ENCODE data around the gene BMP2. TPM values are rescaled to one million over a fixed set of nuclear protein-coding genes. Genes with fewer than 3 reads are reported as not detected.

The BMP2 gene
- polyA plus RNA-seq, 1 donor (not counting 4 experiments of a cell fraction or from before 2014, with no cell fraction given): 3.6 TPM

DNA sequence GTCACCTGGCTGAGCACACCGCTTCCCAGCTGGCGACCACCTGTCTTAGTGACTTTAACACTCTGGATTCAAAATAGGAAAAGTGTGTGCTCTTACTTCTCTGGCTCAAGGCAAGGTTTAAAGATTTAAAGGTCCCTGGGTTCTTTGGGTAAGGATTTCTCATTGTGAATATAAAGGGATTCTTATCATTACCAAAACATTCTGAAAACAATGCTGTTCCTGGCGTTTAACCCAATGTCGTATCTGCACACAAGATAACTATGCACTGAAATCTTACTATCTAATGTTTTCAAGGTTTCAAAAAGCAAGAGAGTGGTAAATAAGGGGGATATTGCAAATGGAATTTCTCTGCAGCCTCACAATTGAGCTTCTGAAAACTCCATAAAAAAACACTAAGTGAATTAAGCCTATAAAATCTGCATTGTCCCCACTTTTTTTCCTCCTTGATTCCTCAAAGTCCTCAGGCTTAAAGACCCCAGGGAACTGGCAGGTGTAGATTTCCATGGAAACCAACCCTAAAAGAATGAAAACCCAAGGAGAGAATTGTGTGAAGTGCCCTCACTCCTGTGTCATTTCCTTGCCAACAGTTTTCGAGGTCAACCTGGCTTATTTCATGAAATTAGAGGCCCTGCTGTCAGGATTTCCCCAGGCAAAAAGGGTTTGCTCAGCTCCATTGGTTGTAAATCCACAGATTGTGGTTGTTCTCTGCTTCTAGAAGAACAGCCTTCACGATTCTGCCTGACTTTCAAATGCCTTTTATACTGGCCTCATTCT is 44.0 kb downstream of the BMP2 start:
- H3K27me3 ChIP-seq (ENCODE audit: control insufficient read depth, extremely low read depth, insufficient read depth, low read length): no peaks in the 10 kb centered on the region
- dilution Hi-C loops (cut with MboI; ENCODE audit: extremely low pct_ligation_motif_present, low sequenced_read_pairs): no loop called here
- H3K9me1 ChIP-seq (ENCODE audit: control insufficient read depth, extremely low read depth, insufficient read depth, low read length): no peaks in the 10 kb centered on the region
- no peak overlapping the region for H3K9ac ChIP-seq (ENCODE audit: control insufficient read depth, extremely low read depth, insufficient read depth, low read length)
- DNase-seq (ENCODE audit: low read depth, low spot score) (no peak), FAIRE-seq (no peak)
- TF ChIP-seq EZH2 (IDR thresholded peaks at IDR 0.05; ENCODE audit: low read length): no peak
- TF ChIP-seq, protein P1, sequence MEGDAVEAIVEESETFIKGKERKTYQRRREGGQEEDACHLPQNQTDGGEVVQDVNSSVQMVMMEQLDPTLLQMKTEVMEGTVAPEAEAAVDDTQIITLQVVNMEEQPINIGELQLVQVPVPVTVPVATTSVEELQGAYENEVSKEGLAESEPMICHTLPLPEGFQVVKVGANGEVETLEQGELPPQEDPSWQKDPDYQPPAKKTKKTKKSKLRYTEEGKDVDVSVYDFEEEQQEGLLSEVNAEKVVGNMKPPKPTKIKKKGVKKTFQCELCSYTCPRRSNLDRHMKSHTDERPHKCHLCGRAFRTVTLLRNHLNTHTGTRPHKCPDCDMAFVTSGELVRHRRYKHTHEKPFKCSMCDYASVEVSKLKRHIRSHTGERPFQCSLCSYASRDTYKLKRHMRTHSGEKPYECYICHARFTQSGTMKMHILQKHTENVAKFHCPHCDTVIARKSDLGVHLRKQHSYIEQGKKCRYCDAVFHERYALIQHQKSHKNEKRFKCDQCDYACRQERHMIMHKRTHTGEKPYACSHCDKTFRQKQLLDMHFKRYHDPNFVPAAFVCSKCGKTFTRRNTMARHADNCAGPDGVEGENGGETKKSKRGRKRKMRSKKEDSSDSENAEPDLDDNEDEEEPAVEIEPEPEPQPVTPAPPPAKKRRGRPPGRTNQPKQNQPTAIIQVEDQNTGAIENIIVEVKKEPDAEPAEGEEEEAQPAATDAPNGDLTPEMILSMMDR (optimal IDR thresholded peaks at IDR 0.05 in 1 of 3, IDR thresholded peaks at IDR 0.05 in 1 of 3, conservative IDR thresholded peaks at IDR 0.05 in 1 of 3; ENCODE audit: extremely low read depth in 1 of 3, insufficient read depth in 2 of 3, low read length in 3 of 3): no peak
- H2AFZ ChIP-seq (ENCODE audit: control insufficient read depth, low read length): no peak overlapping the region
- no peaks in the 10 kb centered on the region for H3K9me3 ChIP-seq (ENCODE audit: control insufficient read depth, low read depth, low read length)
- no peak overlapping the region for H3K27ac ChIP-seq (ENCODE audit: control insufficient read depth, insufficient read depth, low read length)
- H3K4me1 ChIP-seq (ENCODE audit: control insufficient read depth, extremely low read depth, insufficient read depth, low read length): no peaks in the 10 kb centered on the region
- no peaks in the 10 kb centered on the region for H4K20me1 ChIP-seq (ENCODE audit: control insufficient read depth, extremely low read depth, insufficient read depth, low read length)
- no peaks in the 10 kb centered on the region for H3K36me3 ChIP-seq (ENCODE audit: control insufficient read depth in 2 of 2, extremely low read depth in 1 of 2, insufficient read depth in 2 of 2, low read length in 2 of 2)
- H3K79me2 ChIP-seq (ENCODE audit: control insufficient read depth, insufficient read depth, low read length): no peaks in the 10 kb centered on the region
- no peak overlapping the region for H3K4me2 ChIP-seq (ENCODE audit: control insufficient read depth, extremely low read depth, insufficient read depth, low read depth, low read length)
- no peak overlapping the region for H3K4me3 ChIP-seq (ENCODE audit: control insufficient read depth in 2 of 3, extremely low read depth in 1 of 3, insufficient read depth in 2 of 3, low read depth in 1 of 3, low read length in 3 of 3)

DNA sequence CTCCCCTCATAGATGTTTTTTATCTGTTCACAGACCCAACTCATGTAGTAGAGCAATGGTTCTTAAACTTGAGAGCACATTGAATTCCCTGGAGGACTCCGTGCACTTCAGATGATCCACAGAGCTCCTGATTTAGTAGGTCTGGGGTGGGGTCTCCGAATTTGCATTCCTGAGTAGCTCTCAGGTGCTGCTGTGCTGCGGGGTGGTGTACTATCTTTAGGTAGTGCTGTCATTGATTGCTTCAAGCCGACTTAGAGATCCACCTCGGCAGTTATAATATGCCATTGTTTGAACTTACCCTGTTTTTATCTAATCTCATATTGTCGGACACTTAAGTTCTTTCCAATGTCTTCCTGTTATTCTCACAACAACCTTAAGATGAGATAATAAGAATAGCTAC is 45.0 kb downstream of the BMP2 start:
- FAIRE-seq: no peak
- dilution Hi-C loops (cut with MboI; ENCODE audit: extremely low pct_ligation_motif_present, low sequenced_read_pairs): no loop called here

More for the DNA sequence above, 45.0 kb downstream of the BMP2 start:
- no peak for DNase-seq (ENCODE audit: low read depth, low spot score)
- H3K36me3 ChIP-seq (ENCODE audit: control insufficient read depth in 2 of 2, extremely low read depth in 1 of 2, insufficient read depth in 2 of 2, low read length in 2 of 2): no peaks in the 10 kb centered on the region
- H3K9ac ChIP-seq (ENCODE audit: control insufficient read depth, extremely low read depth, insufficient read depth, low read length): no peak overlapping the region
- no peak overlapping the region for H3K27ac ChIP-seq (ENCODE audit: control insufficient read depth, insufficient read depth, low read length)
- no peak overlapping the region for H2AFZ ChIP-seq (ENCODE audit: control insufficient read depth, low read length)
- H3K4me1 ChIP-seq (ENCODE audit: control insufficient read depth, extremely low read depth, insufficient read depth, low read length): no peaks in the 10 kb centered on the region
- H3K4me2 ChIP-seq (ENCODE audit: control insufficient read depth, extremely low read depth, insufficient read depth, low read depth, low read length): no peak overlapping the region
- H3K9me3 ChIP-seq (ENCODE audit: control insufficient read depth, low read depth, low read length): no peaks in the 10 kb centered on the region
- no peaks in the 10 kb centered on the region for H3K9me1 ChIP-seq (ENCODE audit: control insufficient read depth, extremely low read depth, insufficient read depth, low read length)
- no peaks in the 10 kb centered on the region for H3K79me2 ChIP-seq (ENCODE audit: control insufficient read depth, insufficient read depth, low read length)
- no peak overlapping the region for H3K4me3 ChIP-seq (ENCODE audit: control insufficient read depth in 2 of 3, extremely low read depth in 1 of 3, insufficient read depth in 2 of 3, low read depth in 1 of 3, low read length in 3 of 3)
- TF ChIP-seq EZH2 (IDR thresholded peaks at IDR 0.05; ENCODE audit: low read length): no peak
- no peaks in the 10 kb centered on the region for H4K20me1 ChIP-seq (ENCODE audit: control insufficient read depth, extremely low read depth, insufficient read depth, low read length)
- H3K27me3 ChIP-seq (ENCODE audit: control insufficient read depth, extremely low read depth, insufficient read depth, low read length): no peaks in the 10 kb centered on the region
